GM12872 (cell line): ENCODE results near the gene BDH2.
A peak's percentile ranks its signal among the peaks of the same experiment; 100 is the strongest.

Source experiments
- CTCF ChIP-seq: IDR thresholded peaks from 3 replicates; pipeline ENCODE4 v1.5.1; 2011; ENCODE audit warnings: low read depth, mild to moderate bottlenecking, low read length, moderate library complexity; ENCODE audit not compliant: insufficient read depth

Gene BDH2

GRCh38 chr4:103046416-103047290 is 53.0 kb downstream of the BDH2 start:
- peak; percentile 84 for TF ChIP-seq CTCF

- no peak for TF ChIP-seq CTCF
Measured at GRCh38 chr4:103044183-103044582, 55.5 kb downstream of the BDH2 start.

GRCh38 chr4:103036169-103036568 is 63.5 kb downstream of the BDH2 start:
- no peak for TF ChIP-seq CTCF

GRCh38 chr4:103032574-103032973 is 67.1 kb downstream of the BDH2 start:
- TF ChIP-seq CTCF = peak; percentile 69

- no peak for TF ChIP-seq CTCF
Measured at GRCh38 chr4:103030791-103031190, 68.8 kb downstream of the BDH2 start.

- TF ChIP-seq CTCF = no peak
Measured at GRCh38 chr4:103029300-103029699, 70.3 kb downstream of the BDH2 start.
